Right cardiac atrium (tissue), 5 donors: ENCODE measurements around the gene AIG1. TPM values are rescaled to one million over a fixed set of nuclear protein-coding genes. Genes with fewer than 3 reads are reported as not detected.
A peak's percentile ranks its signal among the peaks of the same experiment; 100 is the strongest.
"Not testable (repeated sequence)": the region's sequence is repeated elsewhere in the genome, so short reads cannot be mapped to it uniquely, and the experiment has no call there.

Experiments
- ATAC-seq, 2 donors: fragments of 200-7000 bp; cut with Tn5 transposase; one replicate each; pipeline versions ENCODE4 v1.8.0 to v1.9.1; 2020; ENCODE audit warnings: moderate library complexity in 2 of 2, mild to moderate bottlenecking in 1 of 2
- DNase-seq, 3 donors: peaks; one replicate each; pipeline ENCODE4 v3.0.0-alpha.2; 2020
- H3K27ac ChIP-seq: one replicate; pipeline ENCODE4 v1.5.1; 2013; ENCODE audit warnings: mild to moderate bottlenecking, low read length, control low read depth, moderate library complexity
- H3K27me3 ChIP-seq: one replicate; pipeline ENCODE4 v1.6.1; 2013; ENCODE audit not compliant: control insufficient read depth, insufficient read depth
- H3K4me1 ChIP-seq: one replicate; pipeline ENCODE4 v1.6.1; 2013; ENCODE audit warnings: low read length; ENCODE audit not compliant: control insufficient read depth, insufficient read depth
- H3K4me3 ChIP-seq: one replicate; pipeline ENCODE4 v1.5.1; 2013; ENCODE audit warnings: low read length, control low read depth
- H3K9me3 ChIP-seq: one replicate; pipeline ENCODE4 v1.6.1; 2013; ENCODE audit warnings: low read length; ENCODE audit not compliant: control insufficient read depth
- WGBS: extraction: QIAGEN DNeasy Blood & Tissue Kit; methylation state at CpG from one replicate; pipeline ENCODE4 v1.1.7; 2013; 5-methylcytosine and 5-hydroxymethylcytosine counted together
- intact Hi-C, 4 donors: fragments of 100-400 bp; cut with DNase I; formaldehyde crosslinking; loops; one replicate each; pipeline versions ENCODE4 v1.11.0 to v1.14.0; 2022 to 2023
- polyA plus RNA-seq: library from polyadenylated mRNA; stranded (reverse); fragments of 200-250 nt; gene quantifications from one replicate; pipeline ENCODE4 v1.2.3, GENCODE V29; 2013
- total RNA-seq, 4 donors: library from RNA; stranded (reverse); fragmentation: NEBNext Ultra II Directional; extraction: Animal tissue kit (Norgen Biotek cat#: 25700); gene quantifications; one replicate each; pipeline ENCODE4 v1.2.1, GENCODE V29; 2021
- donor health status: healthy with polysubstance abuse.
- donor health status: DM: no; HTN: yes; CAD: no.
- donor health status: DM: no; HTN: no; CAD: no.
- donor health status: DM: no; HTN: yes; CAD: no; lungs with severe emphysema.
- donor health status: DM: yes; HTN: yes; CAD: no.

AIG1 gene
- total and polyA plus RNA-seq, 5 donors: 44.4 to 69.8 (median 51.9) TPM

DNA sequence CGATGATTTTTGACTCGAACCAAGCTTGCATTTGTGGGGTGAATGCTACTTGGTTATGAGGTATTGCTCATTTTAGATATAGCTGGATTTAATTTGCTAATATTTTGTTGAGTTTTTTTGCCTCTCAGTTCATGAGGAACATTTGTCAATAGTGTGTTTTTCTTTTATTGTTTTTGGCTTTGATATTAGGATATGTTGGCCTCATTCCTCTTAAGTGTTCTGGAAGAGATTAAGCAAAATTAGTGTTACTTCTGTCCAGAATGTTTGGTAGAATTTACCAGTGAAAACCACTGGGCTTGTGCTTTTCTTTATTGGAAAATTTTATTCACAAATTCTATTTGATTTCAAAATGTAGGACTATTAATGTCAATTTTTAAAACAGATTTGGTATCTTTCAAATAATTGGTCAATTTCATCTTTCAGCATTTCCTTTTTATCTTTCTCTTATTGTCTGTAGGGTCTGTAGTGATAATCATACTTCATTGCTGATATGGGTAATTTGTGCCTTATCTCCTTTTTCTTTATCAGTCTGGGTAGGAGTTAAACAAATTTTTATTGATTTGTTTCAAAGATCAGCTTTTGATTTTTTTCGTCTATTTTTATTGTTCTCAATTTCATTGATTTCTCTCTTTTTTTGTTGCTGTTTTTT lies 14.1 kb downstream of the AIG1 start:
- no peak overlapping the region for H3K4me3 ChIP-seq
- ATAC-seq: peak in 1 of 2 donors; percentile 57
- H3K9me3 ChIP-seq: no peaks in the 10 kb centered on the region
- intact Hi-C loops: no loop called here
- no peaks in the 10 kb centered on the region for H3K4me1 ChIP-seq
- DNase-seq: no peak
- H3K27ac ChIP-seq: no peak overlapping the region
- 90% methylated on average over 3 of the region's 3 CpGs for whole genome bisulfite sequencing
- H3K27me3 ChIP-seq: no peaks in the 10 kb centered on the region

DNA sequence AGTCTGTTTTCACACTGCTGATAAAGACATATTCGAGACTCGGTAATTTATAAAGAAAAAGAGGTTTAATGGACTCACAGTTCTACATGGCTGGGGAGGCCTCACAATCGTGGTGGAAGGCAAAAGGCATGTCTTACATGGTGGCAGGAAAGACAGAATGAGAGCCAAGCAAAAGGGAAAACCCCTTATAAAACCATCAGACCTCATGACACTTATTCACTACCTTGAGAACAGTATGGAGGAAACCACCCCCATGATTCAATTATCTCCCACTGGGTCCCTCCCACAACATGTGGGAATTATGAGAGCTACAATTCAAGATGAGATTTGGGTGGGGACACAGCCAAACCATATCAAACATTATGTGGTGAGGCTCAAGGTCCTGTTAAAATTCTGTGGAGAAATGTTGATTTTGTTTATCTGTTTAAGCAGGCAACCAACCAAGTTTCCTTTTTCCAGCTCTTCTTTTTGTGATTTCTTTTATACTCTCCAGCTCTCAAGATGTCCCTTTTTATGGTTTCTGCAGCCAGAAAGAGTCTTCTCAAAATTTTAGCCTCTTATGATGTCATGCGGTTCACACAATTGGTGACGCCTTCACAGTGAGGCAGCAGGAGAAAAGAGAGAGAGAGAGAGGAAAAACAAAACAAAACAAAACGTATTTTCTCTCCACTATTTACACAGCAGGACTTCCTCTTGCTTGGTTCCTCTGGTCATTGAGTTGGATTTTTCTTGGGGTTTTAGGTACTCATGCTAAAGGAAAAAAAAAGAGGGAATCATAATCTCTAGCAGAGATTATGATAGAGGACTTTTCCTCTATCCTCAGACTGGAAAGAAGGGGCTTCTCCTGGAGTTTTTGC lies 18.0 kb downstream of the AIG1 start:
- no peak for ATAC-seq
- H3K4me1 ChIP-seq: no peaks in the 10 kb centered on the region

DNA sequence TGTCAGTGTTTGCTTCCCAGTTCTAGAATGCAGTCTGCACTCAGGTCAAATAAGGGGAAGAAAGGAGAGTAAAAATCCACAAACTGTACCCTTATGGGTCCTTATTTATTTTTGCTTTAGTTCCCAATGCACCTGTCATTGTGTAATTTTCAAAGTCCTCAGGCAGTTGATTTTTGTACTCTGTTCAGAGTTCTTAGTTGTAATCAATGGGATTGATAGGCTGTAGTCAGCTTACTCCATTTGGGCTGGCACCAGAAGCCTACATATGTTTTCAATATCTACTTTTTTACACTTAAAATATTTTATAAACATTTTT lies 18.6 kb downstream of the AIG1 start:
- Histone ChIP-seq H3K4me1 (no peaks in the 10 kb centered on the region), H3K9me3 (no peaks in the 10 kb centered on the region), H3K27me3 (no peaks in the 10 kb centered on the region), H3K27ac (no peak overlapping the region), H3K4me3 (no peak overlapping the region)
- intact Hi-C loops: no loop called here
- ATAC-seq (no peak), DNase-seq (no peak)

More for the DNA sequence above, 18.0 kb downstream of the AIG1 start:
- H3K27me3 ChIP-seq: no peaks in the 10 kb centered on the region
- no peak overlapping the region for H3K4me3 ChIP-seq
- DNase-seq: no peak
- intact Hi-C loops: no loop called here
- H3K9me3 ChIP-seq: no peaks in the 10 kb centered on the region
- 76% methylated on average over 6 of the region's 6 CpGs for whole genome bisulfite sequencing
- no peak overlapping the region for H3K27ac ChIP-seq

DNA sequence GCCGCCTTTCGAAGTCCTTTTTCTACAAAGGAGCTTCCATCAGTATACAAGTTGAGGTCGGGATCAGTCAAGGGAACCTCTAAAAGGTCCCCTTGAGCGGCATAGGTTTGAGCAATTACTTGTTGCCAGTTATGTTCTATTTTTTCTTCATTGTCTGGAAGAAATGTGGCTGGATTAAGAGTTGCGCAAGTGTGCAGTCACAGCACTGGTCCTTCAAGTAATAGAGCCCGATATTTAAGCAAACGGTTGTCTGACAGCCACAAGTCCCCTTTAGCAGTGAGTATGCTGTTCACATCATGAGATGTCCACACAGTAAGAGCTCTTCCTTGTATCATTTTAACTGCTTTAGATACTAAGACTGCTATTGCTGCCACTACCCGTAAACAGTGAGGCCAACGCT lies 21.6 kb downstream of the AIG1 start:
- intact Hi-C loops, ATAC-seq, H3K27ac ChIP-seq, H3K27me3 ChIP-seq, H3K9me3 ChIP-seq, DNase-seq, H3K4me1 ChIP-seq, H3K4me3 ChIP-seq: not testable (repeated sequence)
- 96% methylated on average over 9 of the region's 9 CpGs for WGBS

DNA sequence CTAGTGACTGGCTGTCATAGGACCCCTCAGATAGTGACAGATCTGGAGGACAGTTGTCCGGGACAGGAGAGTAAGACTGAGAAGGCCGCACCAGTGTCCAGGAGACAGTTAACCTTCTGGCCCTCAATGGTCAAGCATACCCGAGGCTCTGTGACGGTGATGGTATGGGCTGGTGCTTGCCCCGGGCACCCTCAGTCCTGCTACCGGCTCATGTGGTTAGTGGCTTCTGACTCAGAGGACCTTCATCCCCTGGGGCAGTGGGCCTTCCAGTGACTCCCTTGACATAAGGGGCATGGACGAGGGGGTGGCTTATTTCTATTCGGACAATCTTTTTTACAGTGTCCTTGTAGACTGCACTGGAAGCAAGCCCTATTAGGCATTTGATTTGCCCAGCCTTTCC lies 23.3 kb downstream of the AIG1 start:
- not testable (repeated sequence) for DNase-seq, ATAC-seq
- 96% methylated on average over 8 of the region's 8 CpGs for WGBS

DNA sequence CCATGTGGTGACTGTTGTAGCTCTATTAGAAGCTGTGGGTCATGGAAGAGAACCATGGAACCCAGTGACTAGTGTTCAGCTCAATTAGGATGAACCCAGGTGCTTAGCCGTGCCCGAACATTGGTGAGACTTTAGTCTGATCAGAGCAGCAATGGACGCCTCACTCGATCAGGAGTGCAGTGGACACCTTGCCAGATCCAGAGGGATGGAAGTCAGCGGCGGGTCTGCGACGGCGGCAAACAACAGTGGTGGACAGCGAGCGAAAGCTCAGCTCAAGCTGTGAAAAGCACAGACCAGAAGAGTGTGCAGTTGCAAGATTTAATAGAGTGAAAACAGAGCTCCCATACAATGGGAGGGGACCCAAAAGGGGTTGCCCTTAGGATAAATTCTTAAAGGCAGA lies 26.6 kb downstream of the AIG1 start:
- H3K4me3 ChIP-seq, H3K9me3 ChIP-seq, H3K4me1 ChIP-seq, H3K27me3 ChIP-seq, H3K27ac ChIP-seq, ATAC-seq, intact Hi-C loops, DNase-seq: not testable (repeated sequence)
- WGBS: 98% methylated on average over 11 of the region's 11 CpGs

More for the DNA sequence above, 23.3 kb downstream of the AIG1 start:
- H3K4me1 ChIP-seq, H3K27me3 ChIP-seq, H3K9me3 ChIP-seq, intact Hi-C loops, H3K27ac ChIP-seq, H3K4me3 ChIP-seq: not testable (repeated sequence)

DNA sequence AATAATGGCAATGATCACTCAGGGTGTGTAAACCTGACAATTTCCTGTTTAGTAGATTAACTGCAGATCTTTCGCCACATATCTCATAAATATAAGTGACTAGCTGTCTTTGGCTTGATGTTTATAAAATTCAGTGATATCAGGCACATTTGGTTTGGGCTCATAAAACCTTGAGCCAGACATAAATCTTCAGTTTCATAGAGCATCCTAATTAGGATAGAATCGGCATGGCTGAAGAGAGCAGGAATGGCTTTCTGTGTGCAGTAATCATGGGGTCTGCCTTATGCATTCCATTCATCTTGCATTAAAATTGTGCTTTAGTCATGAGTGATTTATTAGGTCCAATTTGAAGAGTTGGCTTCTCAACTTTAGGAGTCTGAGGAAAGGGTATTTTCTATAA lies 27.2 kb downstream of the AIG1 start:
- Histone ChIP-seq H3K27ac (no peak overlapping the region), H3K9me3 (no peaks in the 10 kb centered on the region), H3K4me1 (no peaks in the 10 kb centered on the region), H3K27me3 (no peaks in the 10 kb centered on the region), H3K4me3 (no peak overlapping the region)
- ATAC-seq: no peak
- WGBS: 95% methylated on average over 2 of the region's 2 CpGs
- no peak for DNase-seq
- intact Hi-C loops: no loop called here

DNA sequence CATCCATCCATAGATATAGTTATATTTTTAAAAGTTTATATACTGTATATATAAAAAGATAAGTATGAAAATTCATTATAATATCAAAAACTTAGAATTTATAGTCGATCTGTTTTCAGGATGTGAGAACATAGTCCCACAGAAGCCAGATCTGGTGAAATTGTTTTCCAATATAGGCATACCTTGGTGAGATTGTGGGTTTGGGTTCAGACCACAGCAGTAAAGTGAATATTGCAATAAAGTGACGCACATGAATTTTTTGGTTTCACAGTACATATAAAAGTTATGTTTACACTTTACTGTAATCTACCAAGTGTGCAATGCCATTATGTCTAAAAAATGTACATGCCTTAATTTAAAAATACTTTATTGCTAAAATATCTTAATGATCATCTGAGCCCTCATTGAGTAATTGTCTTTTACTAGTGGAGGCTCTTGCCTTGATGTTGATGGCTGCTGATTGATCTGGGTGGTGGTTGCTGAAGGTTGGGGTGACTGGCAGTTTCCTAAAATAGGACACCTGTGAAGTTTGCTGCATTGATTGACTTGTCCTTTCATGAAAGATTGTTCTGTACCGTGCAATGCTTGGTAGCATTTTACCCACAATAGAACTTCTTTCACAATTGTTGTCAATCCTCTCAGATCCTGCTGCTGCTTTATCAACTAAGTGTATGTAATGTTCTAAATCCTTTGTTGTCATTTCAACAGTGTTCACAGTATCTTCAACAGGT lies 29.8 kb downstream of the AIG1 start:
- no peaks in the 10 kb centered on the region for H3K9me3 ChIP-seq
- H3K4me1 ChIP-seq: no peaks in the 10 kb centered on the region
- intact Hi-C loops: no loop called here
- H3K4me3 ChIP-seq: no peak overlapping the region
- no peak for DNase-seq
- no peaks in the 10 kb centered on the region for H3K27me3 ChIP-seq
- ATAC-seq: no peak
- H3K27ac ChIP-seq: no peak overlapping the region
- 91% methylated on average over 3 of the region's 3 CpGs for WGBS

DNA sequence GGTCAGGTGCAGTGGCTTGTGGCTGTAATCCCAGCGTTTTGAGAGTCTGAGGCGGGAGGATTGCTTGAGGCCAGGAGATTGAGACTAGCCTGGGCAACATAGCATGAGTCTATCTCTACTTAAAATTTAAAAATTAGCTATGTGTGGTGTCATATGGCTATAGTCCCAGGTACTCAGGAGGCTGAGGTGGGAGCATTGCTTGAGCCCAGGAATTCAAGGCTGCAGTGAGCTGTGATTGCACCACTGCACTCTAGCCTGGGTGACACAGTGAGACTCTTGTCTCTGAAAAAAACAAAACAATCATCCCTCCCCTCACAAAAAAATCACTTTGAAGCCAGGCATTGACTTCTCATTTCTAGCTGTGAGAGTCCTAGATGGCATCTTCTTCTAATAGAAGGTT lies 32.1 kb downstream of the AIG1 start:
- ATAC-seq: no peak
- Histone ChIP-seq H3K4me1 (no peaks in the 10 kb centered on the region), H3K9me3 (no peaks in the 10 kb centered on the region), H3K27ac (no peak overlapping the region), H3K4me3 (no peak overlapping the region), H3K27me3 (no peaks in the 10 kb centered on the region)
- WGBS: 95% methylated on average over 2 of the region's 2 CpGs
- intact Hi-C loops: no loop called here
- DNase-seq: no peak

DNA sequence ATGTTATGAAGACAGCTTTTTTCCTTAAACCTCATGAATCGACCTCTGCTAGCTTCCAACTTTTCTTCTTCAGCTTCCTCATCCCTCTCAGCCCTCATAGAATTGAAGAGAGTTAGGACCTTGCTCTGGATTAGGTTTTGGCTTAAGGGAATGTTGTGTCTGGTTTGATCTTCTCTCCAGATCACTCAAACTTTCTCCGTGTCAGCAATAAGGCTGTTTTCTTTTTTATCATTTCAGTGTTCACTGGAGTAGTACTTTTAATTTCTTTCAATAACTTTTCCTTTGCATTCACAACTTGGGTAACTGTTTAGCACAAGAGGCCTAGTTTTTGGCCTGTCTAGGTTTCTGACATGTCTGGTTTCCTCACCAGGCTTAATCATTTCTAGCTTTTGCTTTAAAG lies 32.6 kb downstream of the AIG1 start:
- Histone ChIP-seq H3K4me1 (no peaks in the 10 kb centered on the region), H3K27ac (no peak overlapping the region), H3K9me3 (no peaks in the 10 kb centered on the region), H3K27me3 (no peaks in the 10 kb centered on the region), H3K4me3 (no peak overlapping the region)
- WGBS: 85% methylated on average over 2 of the region's 2 CpGs
- intact Hi-C loops: no loop called here
- DNase-seq (no peak), ATAC-seq (no peak)

DNA sequence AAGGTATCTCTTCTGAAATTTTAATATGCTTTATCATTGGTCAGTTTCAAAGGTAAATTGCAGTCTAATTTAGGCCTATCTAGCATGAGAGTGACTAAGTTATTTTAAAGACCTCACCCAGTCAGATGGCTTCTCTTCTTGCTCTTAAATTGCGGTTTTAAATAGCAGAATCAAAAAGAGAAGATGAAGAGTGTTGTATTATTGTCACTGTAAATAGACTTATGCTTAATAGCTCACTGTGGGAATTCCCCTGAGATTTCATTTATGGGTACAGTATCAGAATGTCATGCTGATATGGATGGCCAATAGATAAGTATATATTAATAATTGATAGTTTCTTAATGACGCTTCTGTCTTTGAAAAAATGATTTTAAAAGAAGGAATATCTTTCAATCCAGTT lies 35.7 kb downstream of the AIG1 start:
- Histone ChIP-seq H3K4me1 (no peaks in the 10 kb centered on the region), H3K27ac (no peak overlapping the region), H3K27me3 (no peaks in the 10 kb centered on the region), H3K9me3 (no peaks in the 10 kb centered on the region), H3K4me3 (no peak overlapping the region)
- 91% methylated on average over 2 of the region's 2 CpGs for WGBS
- intact Hi-C loops: no loop called here
- ATAC-seq (no peak), DNase-seq (no peak)
